HepG2 (cell line): ENCODE data around the gene CRTC2. TPM values are rescaled to one million over a fixed set of nuclear protein-coding genes. Genes with fewer than 3 reads are reported as not detected.

Experiments
- ATF1 ChIP-seq: IDR thresholded peaks from 2 replicates; pipeline ENCODE4 v1.6.1; 2016; ENCODE audit warnings: mild to moderate bottlenecking, control low read depth
- BCL6 ChIP-seq: IDR thresholded peaks from 2 replicates; pipeline ENCODE4 v1.6.1; 2016; ENCODE audit warnings: missing genetic modification reagents, missing compliant biosample characterization
- FOXK1 ChIP-seq: sonication (generic); formaldehyde crosslinking; IDR thresholded peaks from 2 replicates; pipeline ENCODE4 v1.4.0; 2020; ENCODE audit warnings: low read depth, missing genetic modification reagents, borderline replicate concordance
- HBP1 ChIP-seq: IDR thresholded peaks from 2 replicates; pipeline ENCODE4 v1.6.1; 2016; ENCODE audit warnings: low read depth, control low read depth
- KLF12 ChIP-seq: sonication (generic); formaldehyde crosslinking; IDR thresholded peaks from 2 replicates; pipeline ENCODE4 v1.4.0; 2020; ENCODE audit warnings: missing genetic modification reagents, borderline replicate concordance
- MEF2D ChIP-seq: sonication (generic); formaldehyde crosslinking; IDR thresholded peaks from 2 replicates; pipeline ENCODE4 v1.5.1; 2020; ENCODE audit warnings: mild to moderate bottlenecking, missing genetic modification reagents
- NCOR1 ChIP-seq: fragments of 200-600 bp; sonication (generic); IDR thresholded peaks from 2 replicates; pipeline ENCODE4 v1.7.0; 2017; ENCODE audit warnings: antibody characterized with exemption, low read length, borderline replicate concordance
- NR2C2 ChIP-seq: sonication (generic); formaldehyde crosslinking; IDR thresholded peaks from 2 replicates; pipeline ENCODE4 v1.4.0; 2020; ENCODE audit warnings: missing genetic modification reagents, mild to moderate bottlenecking, moderate library complexity, borderline replicate concordance
- PHF21A ChIP-seq: sonication (generic); formaldehyde crosslinking; IDR thresholded peaks from 2 replicates; pipeline ENCODE4 v1.5.0; 2020; ENCODE audit warnings: mild to moderate bottlenecking, missing genetic modification reagents
- SMARCE1 ChIP-seq: fragments of 450-650 bp; IDR thresholded peaks from 2 replicates; pipeline ENCODE4 v1.6.1; 2017; ENCODE audit warnings: borderline replicate concordance
- ZBTB34 ChIP-seq: sonication (generic); formaldehyde crosslinking; IDR thresholded peaks from 2 replicates; pipeline ENCODE4 v1.8.0; 2022; ENCODE audit warnings: mild to moderate bottlenecking, missing genetic modification reagents
- ZNF331 ChIP-seq: sonication (generic); formaldehyde crosslinking; IDR thresholded peaks from 2 replicates; pipeline ENCODE4 v1.4.0; 2020; ENCODE audit warnings: missing genetic modification reagents
- ZNF333 ChIP-seq: sonication (generic); formaldehyde crosslinking; IDR thresholded peaks from 2 replicates; pipeline ENCODE4 v1.4.0; 2020; ENCODE audit warnings: mild to moderate bottlenecking, missing genetic modification reagents, borderline replicate concordance
- ZNF530 ChIP-seq: sonication (generic); formaldehyde crosslinking; IDR thresholded peaks from 2 replicates; pipeline ENCODE4 v1.5.0; 2020; ENCODE audit warnings: low read depth, mild to moderate bottlenecking, missing genetic modification reagents
- ZNF607 ChIP-seq: sonication (generic); formaldehyde crosslinking; IDR thresholded peaks from 2 replicates; pipeline ENCODE4 v1.5.1; 2020; ENCODE audit warnings: missing genetic modification reagents, mild to moderate bottlenecking, borderline replicate concordance
- ZNF773 ChIP-seq: sonication (generic); formaldehyde crosslinking; IDR thresholded peaks from 2 replicates; pipeline ENCODE4 v1.4.0; 2020; ENCODE audit warnings: missing genetic modification reagents, borderline replicate concordance
- ZNF891 ChIP-seq: sonication (generic); formaldehyde crosslinking; IDR thresholded peaks from 2 replicates; pipeline ENCODE4 v1.5.0; 2020; ENCODE audit warnings: mild to moderate bottlenecking, missing genetic modification reagents
- polyA plus RNA-seq, 8 experiments: library from polyadenylated mRNA; depleted of rRNA in 3 of 8; stranded (reverse) in 7 of 8; unstranded in 1 of 8; fragments of >200 nt; fragmentation: Illumina TruSeq in 4 of 8; extraction: Trizol in 4 of 8; gene quantifications; 2 replicates each; pipeline versions ENCODE4 v1.2.1 to v1.2.3, GENCODE V29; 2011 to 2016; ENCODE audit warnings: low read depth in 4 of 8, missing spikeins in 1 of 8, mixed read lengths in 1 of 8; ENCODE audit not compliant: insufficient read depth in 1 of 8
- total RNA-seq, 5 experiments: library from RNA; depleted of rRNA; stranded (reverse); fragments of >200 nt; fragmentation: Illumina TruSeq; extraction: Trizol; gene quantifications; 2 replicates each; pipeline ENCODE4 v1.2.3, GENCODE V29; 2016; ENCODE audit warnings: low read depth in 1 of 5
- TF ChIP-seq, protein P1 (sequence below): sonication (generic); formaldehyde crosslinking; conservative IDR thresholded peaks from 2 replicates; pipeline ENCODE4 v1.4.0; 2020; ENCODE audit warnings: missing genetic modification reagents
- TF ChIP-seq, protein P2 (sequence below): sonication (generic); formaldehyde crosslinking; IDR thresholded peaks from 2 replicates; pipeline ENCODE4 v1.4.0; 2020; ENCODE audit warnings: missing genetic modification reagents; ENCODE audit errors: not compliant biosample characterization

CRTC2 gene
- total and polyA plus RNA-seq, 2 of the 13 experiments (the other 11 are each of a cell fraction or from before 2014, with no cell fraction given): 6.1 to 26.7 TPM

- TF ChIP-seq ZNF530 (CRISPR knock-in tag) (peak; percentile 45; the same call in 1 of the 2 replicates), ZBTB34 (no peak), NCOR1 (no peak), ZNF773 (CRISPR knock-in tag) (peak; percentile 65; the same call in 1 of the 2 replicates), ATF1 (CRISPR knock-in tag) (peak; percentile 96), PHF21A (CRISPR knock-in tag) (no peak), KLF12 (CRISPR knock-in tag) (no peak), SMARCE1 (no peak), FOXK1 (CRISPR knock-in tag) (peak; percentile 82; the same call in 1 of the 2 replicates), BCL6 (CRISPR knock-in tag) (no peak; the same call in 1 of the 2 replicates), ZNF331 (peak; percentile 84), NR2C2 (peak; percentile 78; the same call in 1 of the 2 replicates), MEF2D (peak; percentile 40; the same call in 1 of the 2 replicates), ZNF891 (peak; percentile 75; the same call in 1 of the 2 replicates), ZNF607 (CRISPR knock-in tag) (no peak), ZNF333 (CRISPR knock-in tag) (no peak), HBP1 (CRISPR knock-in tag) (peak; percentile 95)
- TF ChIP-seq, protein P1, sequence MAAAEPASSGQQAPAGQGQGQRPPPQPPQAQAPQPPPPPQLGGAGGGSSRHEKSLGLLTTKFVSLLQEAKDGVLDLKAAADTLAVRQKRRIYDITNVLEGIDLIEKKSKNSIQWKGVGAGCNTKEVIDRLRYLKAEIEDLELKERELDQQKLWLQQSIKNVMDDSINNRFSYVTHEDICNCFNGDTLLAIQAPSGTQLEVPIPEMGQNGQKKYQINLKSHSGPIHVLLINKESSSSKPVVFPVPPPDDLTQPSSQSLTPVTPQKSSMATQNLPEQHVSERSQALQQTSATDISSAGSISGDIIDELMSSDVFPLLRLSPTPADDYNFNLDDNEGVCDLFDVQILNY (CRISPR knock-in tag): peak; percentile 63; the same call in 1 of the 2 replicates
- TF ChIP-seq, protein P2, sequence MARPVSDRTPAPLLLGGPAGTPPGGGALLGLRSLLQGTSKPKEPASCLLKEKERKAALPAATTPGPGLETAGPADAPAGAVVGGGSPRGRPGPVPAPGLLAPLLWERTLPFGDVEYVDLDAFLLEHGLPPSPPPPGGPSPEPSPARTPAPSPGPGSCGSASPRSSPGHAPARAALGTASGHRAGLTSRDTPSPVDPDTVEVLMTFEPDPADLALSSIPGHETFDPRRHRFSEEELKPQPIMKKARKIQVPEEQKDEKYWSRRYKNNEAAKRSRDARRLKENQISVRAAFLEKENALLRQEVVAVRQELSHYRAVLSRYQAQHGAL (CRISPR knock-in tag): peak; percentile 52
Measured at GRCh38 chr1:153990468-153991150, 32.2 kb upstream of the CRTC2 start, which contains the start of gene RPS27 (continued).
